DMS53 treated with DMSO at 0.1 percent for 48 hours (cell line): ENCODE measurements around the gene F2RL1.
A peak's percentile ranks its signal among the peaks of the same experiment; 100 is the strongest.
"Not testable (repeated sequence)": the region's sequence is repeated elsewhere in the genome, so short reads cannot be mapped to it uniquely, and the experiment has no call there.

Experiments
- DNase-seq: peaks from one replicate; lab custom pipeline; 2025; ENCODE audit not compliant: unreplicated experiment; lab: John Stamatoyannopoulos, UW

The F2RL1 gene

GRCh38 chr5:76818844-76819831, at the start of gene F2RL1:
Gene F2RL1, plus strand, starts transcription at chr5:76819030. Its CDS starts 153 bp downstream, at chr5:76819183.
- peak; percentile 78 for DNase-seq

GRCh38 chr5:76771041-76771440, 47.8 kb upstream of the F2RL1 start:
- DNase-seq, result not testable (repeated sequence)

GRCh38 chr5:76771705-76772405, 47.0 kb upstream of the F2RL1 start:
- no peak for DNase-seq

- DNase-seq, result no peak
These were observed 42.9 kb upstream of the F2RL1 start for GRCh38 chr5:76775921-76776320.

- DNase-seq, result no peak
These were observed 42.4 kb upstream of the F2RL1 start for GRCh38 chr5:76776391-76776790.

- DNase-seq, result not testable (repeated sequence)
These were observed 38.2 kb upstream of the F2RL1 start for GRCh38 chr5:76780616-76781015.

- DNase-seq, result no peak
These were observed 37.1 kb upstream of the F2RL1 start for GRCh38 chr5:76781775-76782174.

- DNase-seq, result no peak
These were observed 36.4 kb upstream of the F2RL1 start for GRCh38 chr5:76782444-76782843.

GRCh38 chr5:76787237-76787636, 31.6 kb upstream of the F2RL1 start:
- no peak for DNase-seq

GRCh38 chr5:76788362-76788761, 30.5 kb upstream of the F2RL1 start:
- DNase-seq, result no peak

GRCh38 chr5:76789275-76789674, 29.6 kb upstream of the F2RL1 start:
- not testable (repeated sequence) for DNase-seq

GRCh38 chr5:76789991-76790581, 28.7 kb upstream of the F2RL1 start:
- DNase-seq, result no peak

GRCh38 chr5:76790632-76791290, 28.1 kb upstream of the F2RL1 start:
- peak; percentile 48 for DNase-seq

GRCh38 chr5:76791461-76791860, 27.4 kb upstream of the F2RL1 start:
- no peak for DNase-seq

GRCh38 chr5:76794871-76795270, 24.0 kb upstream of the F2RL1 start:
- DNase-seq, result no peak

- DNase-seq, result no peak
These were observed 19.2 kb upstream of the F2RL1 start for GRCh38 chr5:76799588-76799987.

- DNase-seq, result no peak
These were observed 18.3 kb upstream of the F2RL1 start for GRCh38 chr5:76800579-76800978.

- no peak for DNase-seq
These were observed 17.5 kb upstream of the F2RL1 start for GRCh38 chr5:76801159-76801802.

GRCh38 chr5:76801803-76802195, 17.0 kb upstream of the F2RL1 start:
- DNase-seq, result no peak

- no peak for DNase-seq
These were observed 14.6 kb upstream of the F2RL1 start for GRCh38 chr5:76804266-76804665.
